NB4 (cell line): ENCODE results near the gene BCL11B.

ENCODE experiments used
- DNase-seq: peaks from one replicate; pipeline ENCODE4 v3.0.0; 2010; ENCODE audit warnings: low read depth
- H3K4me3 ChIP-seq: one replicate; pipeline ENCODE4 v1.5.1; 2011; ENCODE audit warnings: mild to moderate bottlenecking, low read depth, low read length, moderate library complexity
- CTCF ChIP-seq: IDR thresholded peaks from one replicate; pipeline ENCODE4 v1.5.1; 2012; ENCODE audit warnings: low read depth, low read length
- MYC ChIP-seq: IDR thresholded peaks from 2 replicates; pipeline ENCODE4 v1.6.1; 2011; ENCODE audit warnings: low read depth, low read length
- POLR2A ChIP-seq: IDR thresholded peaks from 2 replicates; pipeline ENCODE4 v1.6.1; 2011; ENCODE audit warnings: mild to moderate bottlenecking; ENCODE audit not compliant: insufficient read length; ENCODE audit errors: extremely low read depth
- TF ChIP-seq, protein P1 (sequence below): IDR thresholded peaks from 2 replicates; pipeline ENCODE4 v1.6.1; 2011; ENCODE audit warnings: low read depth, low read length

BCL11B gene

GRCh38 chr14:99264691-99265450 is 7.1 kb downstream of the BCL11B start:
- TF ChIP-seq POLR2A: no peak
- TF ChIP-seq, protein P1, sequence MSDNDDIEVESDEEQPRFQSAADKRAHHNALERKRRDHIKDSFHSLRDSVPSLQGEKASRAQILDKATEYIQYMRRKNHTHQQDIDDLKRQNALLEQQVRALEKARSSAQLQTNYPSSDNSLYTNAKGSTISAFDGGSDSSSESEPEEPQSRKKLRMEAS: no peak
- no peak for TF ChIP-seq CTCF
- TF ChIP-seq MYC: no peak
- DNase-seq: no peak
- H3K4me3 ChIP-seq: no peak overlapping the region

DNA sequence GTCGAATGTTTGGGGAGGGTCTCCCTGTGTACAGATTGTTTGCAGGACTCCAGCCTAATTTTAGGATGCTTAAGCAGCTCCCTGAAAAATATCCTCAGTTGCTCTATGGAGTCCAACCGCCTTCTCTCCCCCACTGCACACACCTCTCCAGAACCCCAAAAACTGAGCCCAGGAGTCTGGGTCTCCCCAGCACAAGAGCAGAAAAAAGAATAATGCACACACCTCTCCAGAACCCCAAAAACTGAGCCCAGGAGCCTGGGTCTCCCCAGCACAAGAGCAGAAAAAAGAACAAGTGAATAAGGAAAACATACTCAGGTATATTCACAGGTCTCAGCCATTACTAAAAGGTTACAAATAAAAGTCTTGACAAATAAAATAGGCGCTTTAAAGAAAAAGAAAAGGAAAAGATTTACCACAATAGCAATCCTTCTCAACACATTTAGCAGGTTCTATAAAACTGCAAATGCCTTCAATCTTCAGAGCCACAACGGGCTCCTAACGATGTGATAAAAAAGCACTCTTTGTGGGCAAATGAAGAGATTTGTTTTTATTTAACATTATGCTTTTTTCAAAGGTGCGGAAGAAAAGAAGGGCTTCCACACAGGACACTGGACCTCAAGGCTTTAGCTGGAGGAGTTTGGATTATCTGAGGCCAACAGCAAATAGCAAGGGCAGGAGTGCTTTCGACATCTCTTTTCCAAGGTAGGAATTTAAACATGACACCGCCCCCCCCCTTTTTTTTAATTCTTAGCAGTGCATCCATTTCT is 8.2 kb downstream of the BCL11B start:
- DNase-seq: no peak
- TF ChIP-seq, protein P1: no peak
- TF ChIP-seq CTCF (no peak), MYC (no peak), POLR2A (no peak)
- no peak overlapping the region for H3K4me3 ChIP-seq

DNA sequence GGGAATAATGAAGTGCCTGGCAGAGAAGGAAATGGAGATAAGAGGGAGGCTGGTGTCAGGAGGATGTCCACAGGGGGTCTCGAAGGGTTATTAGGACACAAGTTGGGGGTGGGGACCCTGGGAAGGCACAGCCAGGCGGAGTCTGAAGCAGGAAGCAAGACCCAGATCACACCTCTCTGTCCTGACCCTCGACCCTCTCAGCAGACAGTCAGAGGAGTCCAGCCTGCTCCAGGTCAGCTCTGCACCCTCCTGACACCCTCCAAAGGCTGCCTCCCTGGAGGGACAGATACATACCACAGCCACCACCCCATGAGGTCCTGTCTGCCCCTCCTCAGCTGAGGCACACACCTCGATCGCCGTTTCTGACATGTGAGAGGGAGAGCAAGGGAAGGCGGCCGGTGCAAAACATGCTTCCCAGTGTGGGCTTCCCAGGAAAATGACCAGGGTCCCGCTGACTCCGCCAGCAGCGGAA is 9.0 kb downstream of the BCL11B start:
- DNase-seq: no peak
- H3K4me3 ChIP-seq: no peak overlapping the region
- TF ChIP-seq POLR2A (no peak), CTCF (no peak), MYC (no peak)
- TF ChIP-seq, protein P1: no peak

DNA sequence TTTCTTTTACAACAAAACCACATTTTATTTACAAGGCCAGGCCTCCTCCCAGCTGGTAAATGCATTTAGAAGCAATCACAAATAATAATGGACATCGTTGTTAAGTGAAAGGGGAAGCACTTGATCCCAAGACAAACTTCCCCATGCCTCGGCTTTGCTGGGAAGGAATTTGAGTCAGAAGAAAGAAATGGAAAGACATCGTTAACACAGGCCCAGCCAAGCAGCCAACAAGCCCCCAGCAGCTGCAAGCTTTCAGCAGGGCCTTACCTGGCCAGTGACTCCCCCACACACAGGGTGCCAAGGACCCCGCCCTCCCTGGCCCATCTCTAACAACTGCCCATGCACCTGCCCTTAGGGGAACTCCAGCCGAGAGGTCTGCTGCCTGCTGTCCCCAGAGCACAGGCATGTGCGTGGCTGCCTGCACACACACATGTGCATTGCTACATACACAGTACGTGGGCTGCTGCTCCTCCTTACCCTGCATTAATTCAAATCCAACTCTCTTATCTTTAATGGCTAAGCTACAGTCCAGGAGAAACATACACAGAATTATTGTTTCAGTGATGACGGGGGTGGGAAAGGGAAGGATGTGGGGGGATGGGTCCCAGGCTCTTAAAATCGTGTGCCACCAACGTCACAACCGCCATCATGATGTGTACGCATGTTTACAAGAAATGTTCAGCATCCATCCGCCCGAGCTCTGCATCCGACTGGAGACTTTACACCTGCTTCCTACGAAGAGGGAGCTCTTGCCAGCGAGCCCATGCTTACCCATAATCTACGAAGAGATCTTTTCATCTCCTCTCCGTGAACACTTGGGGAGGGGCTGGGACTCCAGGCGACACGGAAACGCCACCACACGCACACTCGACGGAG is 9.8 kb downstream of the BCL11B start:
- no peak overlapping the region for H3K4me3 ChIP-seq
- TF ChIP-seq, protein P1: no peak
- no peak for TF ChIP-seq MYC
- DNase-seq: no peak

DNA sequence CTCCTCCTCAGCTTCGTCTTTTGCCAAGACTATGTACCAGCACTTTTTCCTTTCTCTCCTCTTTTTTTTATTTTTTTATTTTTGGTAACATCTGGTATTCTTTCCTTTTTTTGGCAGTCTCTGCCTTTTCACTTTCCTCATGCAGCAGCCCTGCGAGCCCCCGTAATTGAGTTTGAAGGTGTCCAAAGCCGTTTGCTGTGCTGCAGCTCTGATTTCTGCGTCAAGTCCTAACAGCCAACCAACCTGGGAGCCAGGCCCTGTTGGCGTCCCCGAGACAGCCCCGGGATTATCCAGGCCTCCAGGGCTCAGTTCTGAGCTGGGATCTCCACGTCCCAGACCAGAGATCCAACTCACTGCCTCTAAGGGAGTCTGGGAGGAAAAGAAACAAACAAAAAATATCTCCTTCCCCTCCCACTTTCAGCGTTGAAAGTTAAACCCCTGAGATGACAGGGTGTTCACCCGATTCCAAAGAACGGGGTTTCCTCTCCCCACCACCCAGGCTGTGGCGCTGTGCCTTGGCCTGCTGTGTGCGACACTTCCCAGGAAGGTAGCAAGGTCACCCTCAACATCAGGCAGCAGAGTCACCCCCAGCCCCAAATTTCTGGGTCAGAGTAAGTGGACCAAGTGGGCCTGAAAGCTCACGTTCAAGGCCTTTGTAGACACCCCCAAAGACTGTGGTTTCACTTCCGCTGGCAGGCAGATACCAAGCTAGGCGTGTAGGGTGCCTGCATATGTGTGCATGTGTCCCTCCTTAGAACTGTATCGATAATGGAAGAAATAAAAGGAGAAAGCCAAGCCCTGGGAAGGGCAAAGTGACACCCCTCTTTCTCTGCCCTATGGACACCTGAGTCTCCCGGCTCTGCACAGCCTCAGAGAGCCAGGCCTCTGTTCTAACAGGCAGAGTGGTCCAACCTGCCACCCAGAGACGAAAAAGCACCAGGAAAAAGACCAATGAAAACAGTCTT is 11.1 kb downstream of the BCL11B start:
- no peak for TF ChIP-seq POLR2A
- TF ChIP-seq, protein P1: no peak
- no peak for TF ChIP-seq CTCF
- no peak for TF ChIP-seq MYC
- no peak for DNase-seq
- no peak overlapping the region for H3K4me3 ChIP-seq
